HTR-8/SVneo (cell line): Measurements from ENCODE around the gene PAF1.
A peak's percentile ranks its signal among the peaks of the same experiment; 100 is the strongest.

Experiments used
- DNase-seq: peaks from one replicate; pipeline ENCODE4 v3.0.0; 2011; ENCODE audit warnings: low spot score, mixed read lengths; ENCODE audit not compliant: insufficient read length
- FAIRE-seq: peaks from 2 replicates; lab custom pipeline; 2011; peaks lifted over from hg19 to GRCh38; lab: Jason Lieb, UNC

The PAF1 gene

DNA sequence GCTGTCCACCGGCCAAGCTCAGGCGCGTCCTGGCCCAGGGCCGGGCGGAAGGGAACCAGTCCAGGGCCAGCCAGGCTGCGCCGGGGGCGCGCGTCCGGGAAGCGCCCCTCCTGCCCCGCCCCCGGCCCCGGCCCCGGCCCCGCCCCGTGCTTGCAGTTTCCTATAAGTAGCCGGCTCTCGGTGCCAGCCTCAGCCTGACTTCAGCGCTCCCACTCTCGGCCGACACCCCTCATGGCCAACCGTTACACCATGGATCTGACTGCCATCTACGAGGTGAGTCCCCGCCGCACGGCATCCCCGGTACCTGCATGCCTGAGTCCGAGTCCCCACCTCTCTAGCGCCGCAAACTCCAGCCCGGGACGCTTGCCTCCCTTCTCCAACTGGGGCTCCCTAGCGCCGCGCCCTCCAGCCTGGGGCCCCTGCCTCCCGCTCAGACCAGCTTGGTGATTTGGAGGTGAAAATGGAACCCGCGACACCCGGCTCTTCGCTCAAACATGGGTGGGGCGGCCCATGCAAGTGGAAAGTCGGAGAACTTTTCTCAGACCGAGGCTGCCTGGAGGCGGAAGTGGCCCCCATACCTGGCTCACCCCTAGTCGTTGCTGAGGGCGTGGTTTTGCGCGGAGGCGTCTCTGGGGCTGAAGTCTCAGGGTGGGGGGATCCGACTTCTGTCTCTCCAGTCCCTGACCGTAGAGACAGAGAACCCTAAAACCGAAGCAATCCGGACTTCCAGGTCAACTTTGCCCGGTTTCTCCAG, 15.9 kb upstream of the PAF1 start, which contains the start of gene ZFP36:
TSS of gene ZFP36 (plus strand) at position 192 of the 754 bp plus-strand sequence. CDS start at position 250, 58 bp downstream.
- FAIRE-seq (no peak), DNase-seq (no peak)

DNA sequence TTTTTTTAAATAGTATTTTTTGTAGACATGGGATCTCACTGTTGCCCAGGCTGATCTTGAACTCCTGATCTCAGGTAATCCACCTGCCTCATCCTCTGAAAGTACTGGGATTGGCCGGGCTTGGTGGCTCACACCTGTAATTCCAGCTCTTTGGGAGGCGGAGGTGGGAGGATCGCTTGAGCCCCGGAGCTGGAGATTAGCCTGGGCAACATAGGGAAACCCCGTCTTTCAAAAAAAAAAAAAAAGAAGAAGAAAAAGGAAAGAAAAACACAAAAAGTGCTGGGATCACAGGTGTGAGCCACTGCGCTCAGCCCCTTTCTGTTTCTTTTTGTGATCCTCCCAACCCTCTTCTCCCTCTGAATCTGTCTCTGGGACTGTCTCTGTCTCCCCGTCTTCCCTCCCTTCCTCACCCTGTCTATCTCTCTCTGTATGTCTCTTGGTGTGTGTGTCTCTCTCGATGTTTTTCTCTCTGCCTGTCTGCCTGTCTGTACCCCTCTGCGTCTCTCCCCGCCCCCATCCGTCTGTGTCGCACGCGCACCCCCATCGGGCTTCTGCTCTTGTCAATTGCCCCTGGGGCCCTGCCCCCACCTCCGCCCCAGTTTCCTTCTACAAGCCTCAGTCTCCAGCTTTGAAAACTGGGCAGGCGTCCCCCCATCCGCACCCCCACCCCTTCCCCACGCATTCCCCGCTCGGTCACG, 15.2 kb upstream of the PAF1 start:
- FAIRE-seq (no peak), DNase-seq (no peak)

DNA sequence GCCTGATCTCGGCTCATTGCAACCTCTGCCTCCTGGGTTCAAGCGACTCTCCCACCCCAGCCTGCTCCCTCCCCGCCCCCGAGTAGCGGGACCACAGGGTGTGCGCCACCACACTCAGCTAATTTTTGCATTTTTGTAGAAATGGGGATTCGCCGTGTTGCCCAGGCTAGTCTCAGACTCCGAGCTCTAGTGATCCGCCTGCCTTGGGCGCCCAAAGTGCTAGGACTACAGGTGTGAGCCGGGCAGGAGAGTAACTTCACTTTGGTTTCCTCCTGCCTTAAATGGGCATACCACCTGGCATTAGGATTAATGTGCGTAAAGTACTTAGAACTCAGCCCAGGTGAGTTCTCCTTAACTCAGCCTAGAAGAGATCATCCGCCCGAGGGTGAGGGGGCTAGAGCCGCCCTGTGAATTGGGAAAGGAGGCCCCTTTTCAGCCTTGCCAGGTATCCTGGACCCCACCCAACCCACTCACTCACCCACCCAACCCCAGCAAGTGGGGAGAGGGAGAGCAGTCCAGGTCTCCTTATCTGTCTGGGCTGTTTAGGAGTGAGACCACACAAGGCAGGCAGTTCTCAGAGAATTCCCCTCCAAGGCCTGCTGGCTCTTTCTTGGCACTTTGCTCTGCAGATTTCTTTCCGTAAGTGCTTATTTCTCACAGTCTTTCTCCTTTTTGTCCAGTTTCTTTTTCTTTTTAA, 14.5 kb upstream of the PAF1 start:
- DNase-seq (no peak), FAIRE-seq (no peak)

DNA sequence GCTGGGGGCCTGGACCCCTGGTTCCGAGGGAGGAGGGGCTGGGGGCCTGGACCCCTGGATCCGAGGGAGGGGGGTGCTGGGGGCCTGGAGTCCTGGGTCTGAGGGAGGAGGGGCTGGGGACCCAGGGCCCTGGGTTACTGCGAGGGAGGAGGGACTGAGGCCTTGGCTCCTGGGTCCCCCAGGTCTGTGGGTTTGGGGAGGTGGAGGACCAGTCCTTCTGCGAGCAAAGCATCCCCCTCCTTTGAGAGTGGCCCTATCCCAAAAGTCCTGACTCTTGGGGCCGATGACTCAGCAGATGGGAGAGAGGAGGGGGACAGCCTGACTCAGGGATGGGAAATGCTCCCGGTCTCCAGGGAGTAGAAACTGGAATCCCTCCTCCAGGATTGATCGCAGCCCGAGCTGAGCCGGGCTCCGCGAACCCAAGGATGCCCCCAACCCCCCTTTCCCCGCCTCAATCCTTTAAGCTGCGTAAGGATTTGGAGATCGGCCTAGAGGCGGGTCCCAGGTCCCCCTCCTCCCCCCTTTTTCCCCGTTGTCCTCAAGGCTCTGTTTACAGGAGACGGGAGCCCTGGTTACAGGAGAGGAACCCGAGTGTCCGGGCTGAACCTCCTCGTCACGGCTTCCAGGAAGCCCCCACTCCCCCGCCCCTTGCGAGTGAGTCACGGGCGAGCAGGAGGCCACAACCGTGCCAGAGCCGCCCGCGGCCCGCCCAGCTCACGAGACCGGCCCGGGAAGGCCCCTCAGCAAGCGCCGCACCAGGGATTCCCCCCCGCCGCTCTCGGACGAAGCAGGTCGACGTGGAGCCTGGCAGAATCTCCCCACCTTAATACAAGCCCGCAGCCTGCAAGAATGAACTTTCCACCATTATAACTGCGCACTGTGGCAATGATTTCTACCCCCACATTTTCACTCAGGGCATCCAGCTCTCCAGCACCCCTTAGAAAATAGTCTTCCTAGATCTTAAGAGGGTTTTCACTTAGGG, 12.7 kb upstream of the PAF1 start:
- FAIRE-seq (no peak), DNase-seq (peak; percentile 90)

DNA sequence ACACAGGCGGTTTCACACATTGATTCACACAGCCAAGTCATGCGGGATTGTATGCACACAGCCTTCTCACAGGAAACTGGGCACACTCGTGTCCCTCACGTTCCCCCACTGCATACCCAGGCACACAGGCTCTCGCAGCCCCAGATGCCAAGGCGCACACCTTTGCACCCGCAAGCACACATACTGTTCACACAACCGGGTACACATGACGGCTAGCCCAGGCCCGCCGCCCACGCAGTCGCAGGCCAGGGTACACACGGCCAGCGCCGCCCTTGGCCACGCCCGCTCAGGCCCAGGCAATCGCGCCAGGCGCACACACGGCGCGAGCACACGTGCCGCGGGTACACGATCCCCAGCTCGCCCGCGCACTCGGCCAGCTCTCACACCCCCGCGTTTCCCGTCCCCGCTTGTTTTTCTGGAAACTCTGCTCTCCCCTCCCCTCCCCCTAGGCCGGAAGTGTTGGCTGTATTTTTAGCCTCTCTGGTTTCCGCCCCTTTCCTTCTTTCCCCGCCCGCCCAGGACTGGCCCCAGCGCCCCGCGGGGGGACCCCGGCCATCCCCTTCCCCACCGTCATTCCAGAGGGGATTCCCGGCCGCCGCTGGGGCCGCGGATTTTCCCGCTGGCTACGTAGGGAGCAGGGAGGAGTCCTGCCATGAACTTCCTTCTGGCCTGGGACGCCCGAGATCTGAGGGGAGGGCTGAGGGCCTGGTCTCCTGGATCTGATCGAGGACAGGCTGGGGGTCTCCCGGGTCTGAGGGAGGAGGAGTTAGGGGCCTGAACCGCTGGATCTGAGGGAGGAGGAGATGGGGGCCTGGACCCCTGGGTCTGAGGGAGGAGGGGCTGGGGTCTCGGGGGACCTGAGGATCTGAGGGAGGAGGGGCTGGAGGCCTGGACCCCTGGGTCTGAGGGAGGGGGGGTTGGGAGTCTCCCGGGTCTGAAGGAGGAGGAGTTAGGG, 11.7 kb upstream of the PAF1 start:
- FAIRE-seq, result peak; percentile 51
- DNase-seq, result no peak

DNA sequence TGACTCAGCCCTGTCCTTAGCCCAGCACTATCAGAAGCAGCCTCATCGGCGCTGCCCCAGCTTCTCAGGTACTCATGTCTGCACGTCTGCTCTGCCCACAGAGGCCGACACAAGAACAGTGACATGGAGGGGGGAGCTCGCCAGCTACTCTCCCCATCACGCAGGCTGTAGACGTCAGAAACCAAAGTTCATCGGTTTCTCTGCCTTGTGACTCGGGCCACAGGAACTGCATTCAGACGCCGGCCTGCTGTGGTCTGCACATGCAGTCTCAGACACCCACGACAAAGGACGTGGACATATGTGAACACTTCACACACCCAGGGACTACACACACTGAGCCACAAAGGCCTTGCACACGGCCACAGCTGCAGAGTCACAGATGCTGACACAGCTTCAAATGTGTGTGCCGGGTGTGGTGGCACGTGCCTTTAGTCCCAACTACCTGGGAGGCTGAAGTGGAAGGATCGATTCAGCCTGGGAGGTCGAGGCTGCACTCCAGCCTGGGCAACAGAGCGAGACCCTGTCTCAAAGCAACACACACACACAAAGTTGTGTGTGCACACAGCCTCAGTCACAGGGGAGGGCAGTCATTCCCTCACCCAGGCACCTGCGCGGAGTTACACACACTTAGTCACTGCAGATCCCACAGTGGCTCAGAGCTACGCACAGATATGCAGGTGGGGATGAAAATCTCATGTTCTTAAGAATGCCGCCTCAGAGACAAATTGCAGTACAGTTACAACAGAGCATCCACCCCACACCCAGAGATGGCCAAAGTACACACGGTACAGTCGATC, 10.8 kb upstream of the PAF1 start:
- DNase-seq (no peak), FAIRE-seq (no peak)

DNA sequence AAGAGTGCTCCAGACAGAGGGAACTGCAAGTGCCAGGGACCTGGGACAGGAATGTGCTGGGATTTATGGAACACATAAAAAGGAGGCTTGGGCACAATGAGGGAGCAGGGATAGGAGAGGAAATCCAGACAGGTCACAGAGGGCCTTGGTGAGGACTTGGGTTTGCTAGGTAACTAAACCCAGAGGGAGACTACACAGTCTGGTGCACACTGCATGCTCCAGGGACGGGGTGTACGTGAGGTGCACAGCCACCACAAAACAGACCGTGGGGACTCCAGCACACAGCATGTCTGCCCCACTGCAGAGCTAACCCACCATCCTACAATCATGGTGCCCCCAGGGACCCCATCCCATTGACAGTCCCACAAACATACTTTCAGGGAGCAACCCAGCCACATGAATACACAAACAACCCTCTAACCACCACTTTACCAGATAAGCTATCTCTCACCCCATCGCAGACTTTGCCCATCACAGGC, 10.2 kb upstream of the PAF1 start:
- FAIRE-seq, result no peak
- DNase-seq, result no peak

DNA sequence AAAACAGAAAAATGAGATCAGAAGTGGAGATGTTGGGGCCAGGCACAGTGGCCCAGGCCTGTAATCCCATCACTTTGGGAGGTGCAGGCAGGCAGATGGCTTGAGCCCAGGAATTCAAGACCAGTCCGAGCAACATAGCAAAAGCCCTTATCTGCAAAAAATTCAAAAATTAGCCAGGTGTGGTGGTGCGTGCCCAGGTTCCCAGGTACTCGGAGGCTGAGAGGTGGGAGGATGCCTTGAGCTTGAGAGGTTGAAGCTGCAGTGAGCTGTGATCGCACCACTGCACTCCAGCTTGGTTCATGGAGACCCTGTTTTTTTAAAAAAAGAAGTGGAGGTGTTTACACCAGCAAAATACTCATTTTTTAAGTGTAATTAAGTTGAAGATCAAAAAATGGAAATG, 9.2 kb upstream of the PAF1 start:
- DNase-seq (no peak), FAIRE-seq (no peak)

DNA sequence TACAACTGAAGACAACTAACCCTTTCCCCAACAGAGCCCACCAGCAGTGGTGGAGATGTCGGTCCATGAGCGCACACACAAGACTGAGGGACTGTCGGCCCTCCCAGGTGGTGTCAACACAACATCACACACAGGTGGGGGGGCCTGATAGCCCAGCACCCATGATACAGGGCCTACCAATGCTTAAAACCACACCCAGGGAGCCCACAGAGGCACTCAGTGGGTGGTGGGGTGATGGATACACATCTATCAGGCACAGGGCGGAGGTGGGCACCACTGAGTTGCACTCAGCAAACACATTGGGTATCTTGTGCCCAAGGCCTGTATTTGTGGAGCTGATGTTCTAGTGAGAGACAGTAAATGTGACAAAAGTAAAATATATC, 8.8 kb upstream of the PAF1 start:
- DNase-seq, result no peak
- FAIRE-seq, result no peak

DNA sequence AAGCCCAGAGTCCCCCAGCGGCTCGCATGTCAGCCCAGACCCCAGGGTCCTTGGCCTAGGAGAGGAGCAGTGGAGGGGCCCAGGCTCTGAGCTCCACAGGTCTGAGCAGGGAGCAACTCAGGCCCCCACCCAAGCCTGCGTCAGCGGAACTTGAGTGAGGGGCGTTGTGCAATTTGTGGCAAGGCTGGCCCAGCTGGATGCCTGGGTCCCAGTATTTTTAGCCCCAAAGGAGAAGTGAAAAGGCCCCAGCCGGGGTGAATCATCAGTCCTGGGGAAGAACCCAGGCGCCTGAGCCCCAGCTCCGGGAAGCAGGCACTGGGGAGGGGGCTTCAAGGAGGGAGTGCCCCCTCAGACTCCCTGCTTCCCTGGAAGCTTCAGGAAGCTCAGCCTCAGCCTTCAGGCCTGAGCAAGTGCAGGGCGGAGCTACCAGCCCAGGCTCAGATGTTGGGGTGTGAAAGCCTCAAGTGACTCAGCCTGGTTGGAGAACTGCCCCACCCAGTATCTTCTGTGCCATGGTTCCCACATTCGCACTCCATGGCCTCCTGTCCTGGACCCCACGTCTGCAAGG, 7.5 kb upstream of the PAF1 start:
- FAIRE-seq (no peak), DNase-seq (no peak)

DNA sequence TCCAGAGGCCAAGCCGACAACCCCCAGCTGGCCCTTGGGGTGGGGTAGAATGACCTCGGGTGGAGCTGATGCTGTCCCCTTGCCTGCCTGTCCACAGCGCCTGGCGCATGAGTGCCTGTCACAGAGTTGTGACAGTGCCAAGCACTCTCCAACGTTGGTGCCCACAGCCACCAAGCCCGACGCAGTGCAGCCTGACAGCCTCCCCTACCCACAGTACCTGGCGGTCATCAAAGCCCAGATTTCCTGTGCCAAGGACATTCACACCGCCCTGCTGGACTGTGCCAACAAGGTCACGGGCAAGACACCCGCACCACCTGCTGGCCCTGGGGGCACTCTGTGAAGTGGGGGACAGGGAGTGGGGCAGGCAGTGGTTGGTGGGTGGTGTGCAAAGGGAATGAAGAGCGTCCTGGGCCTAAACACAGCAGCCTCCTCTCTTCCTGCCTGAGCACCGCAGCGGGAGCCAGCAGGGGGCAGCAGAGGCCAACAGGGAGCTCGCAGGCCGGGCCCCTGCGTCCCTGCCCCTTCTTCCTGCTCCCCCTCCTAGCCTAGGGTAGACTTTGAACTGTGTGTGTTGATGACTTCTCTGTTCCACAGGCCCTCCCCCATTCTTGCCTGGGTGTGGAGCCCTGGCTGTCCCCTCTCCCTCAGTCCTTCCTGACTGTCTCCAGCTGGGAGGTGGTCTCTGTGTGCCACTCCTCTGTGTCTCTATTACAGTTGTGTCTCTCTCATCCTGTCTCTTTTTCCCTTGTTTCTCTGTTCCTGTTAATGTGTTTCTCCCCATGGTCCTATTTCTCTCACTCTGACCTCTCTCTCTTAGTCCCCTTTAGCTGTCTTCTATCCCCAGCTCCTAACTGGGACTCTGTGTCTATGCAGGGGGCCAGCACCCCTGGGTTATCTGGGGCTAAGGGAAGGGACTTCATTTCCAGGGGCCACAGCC, 6.7 kb upstream of the PAF1 start:
- DNase-seq (peak; percentile 77), FAIRE-seq (no peak)

DNA sequence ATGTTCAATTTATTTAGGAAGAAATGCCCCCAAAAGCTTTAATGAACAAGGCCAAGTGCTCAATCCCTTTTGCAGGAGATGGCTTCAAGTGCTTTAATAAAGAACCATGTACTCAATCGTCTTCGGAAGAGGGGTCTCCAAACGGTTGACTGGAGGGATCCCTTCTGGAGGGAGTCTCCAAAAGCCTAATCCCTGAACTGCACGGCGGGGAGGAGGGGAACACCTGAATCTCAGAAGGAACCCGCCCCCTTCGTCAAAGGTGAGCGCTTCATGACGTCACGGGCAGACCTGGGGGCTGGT, 505 bp downstream of the PAF1 start:
- FAIRE-seq, result no peak
- no peak for DNase-seq

DNA sequence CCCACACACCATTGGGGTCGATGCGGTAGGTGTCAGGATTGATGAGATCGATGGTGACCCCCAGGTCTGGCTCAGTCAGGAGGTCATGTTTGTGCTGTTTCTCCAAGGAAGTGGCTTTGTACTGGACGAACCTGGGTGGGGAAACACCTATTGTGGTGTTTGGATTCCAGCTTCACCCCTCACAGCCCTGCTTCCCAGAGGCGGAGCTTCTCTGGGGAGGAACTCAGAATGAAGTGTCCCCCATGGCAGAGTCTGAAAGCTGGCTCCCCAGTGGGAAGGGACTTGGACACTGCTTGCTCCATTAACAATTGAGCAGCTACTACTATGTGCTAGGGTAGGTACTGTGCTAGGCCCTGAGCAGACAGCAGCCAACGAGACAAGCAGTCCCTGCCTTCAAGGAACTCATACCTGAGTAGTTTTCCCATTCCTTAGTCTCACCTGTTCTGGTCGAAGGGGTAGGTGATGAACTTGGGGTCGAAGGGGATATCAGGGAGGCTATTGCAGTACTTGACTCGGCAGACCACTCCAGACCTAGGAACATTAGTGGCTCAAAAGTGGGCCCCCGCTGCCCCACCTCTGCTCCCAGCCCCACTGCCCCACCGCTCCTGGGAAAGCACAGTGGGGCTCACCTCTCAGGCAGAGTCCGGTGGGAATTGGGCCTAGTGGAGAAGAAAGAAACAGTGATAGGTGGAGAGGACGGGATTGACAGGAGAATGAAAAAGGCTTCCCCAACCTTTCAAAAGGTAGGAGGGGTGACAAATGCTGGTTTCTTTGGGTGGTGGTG, 1.1 kb downstream of the PAF1 start:
- DNase-seq, result no peak
- FAIRE-seq, result no peak

DNA sequence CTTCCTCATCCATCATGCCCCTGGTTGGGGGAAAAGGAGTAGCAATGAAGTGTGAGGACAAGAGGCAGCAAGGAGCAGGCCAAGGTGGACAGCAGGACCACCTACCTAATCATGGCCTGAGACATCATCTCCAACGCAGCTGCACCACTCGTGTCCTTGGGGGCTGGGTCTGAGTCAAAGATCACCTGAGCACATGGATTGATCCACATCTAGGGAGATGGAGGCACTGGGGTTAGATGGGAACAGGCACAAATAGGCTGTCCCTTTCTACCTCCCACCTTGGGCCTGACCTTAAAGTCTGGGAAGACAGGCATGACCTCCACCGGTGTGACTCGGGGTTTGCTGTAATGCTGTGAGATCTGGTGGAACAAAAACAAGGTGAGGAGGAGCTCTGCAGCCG, 2.2 kb downstream of the PAF1 start:
- no peak for DNase-seq
- no peak for FAIRE-seq

DNA sequence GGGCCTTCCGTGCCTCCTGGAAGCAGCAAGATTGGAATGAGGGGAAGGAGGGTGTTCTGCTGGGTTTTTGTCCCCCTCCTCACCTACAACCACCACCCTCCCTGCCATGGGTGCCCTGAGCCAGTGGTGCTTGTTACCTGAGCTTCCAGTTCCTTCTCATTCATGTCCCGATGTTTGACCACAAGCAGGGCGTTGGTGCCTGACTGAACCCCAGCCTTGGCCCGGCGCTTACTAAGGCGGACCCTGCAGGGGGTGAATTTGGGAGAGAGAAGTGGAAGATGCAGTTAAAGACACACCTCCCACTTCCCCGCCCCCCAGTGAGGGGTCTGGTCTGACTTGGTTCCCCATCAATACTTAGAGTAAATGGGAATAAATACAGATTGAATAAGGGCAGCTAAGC, 4.3 kb downstream of the PAF1 start:
- no peak for FAIRE-seq
- no peak for DNase-seq
